GM19467 (cell line): ENCODE measurements around the gene DOK6.
"Not testable (repeated sequence)": the region's sequence is repeated elsewhere in the genome, so short reads cannot be mapped to it uniquely, and the experiment has no call there.

Experiments
- ATAC-seq: cut with Tn5 transposase; IDR thresholded peaks from one replicate; pipeline ENCODE4 v1.9.1; 2021; ENCODE audit warnings: mild to moderate bottlenecking, moderate library complexity; ENCODE audit not compliant: unreplicated experiment

The DOK6 gene

DNA sequence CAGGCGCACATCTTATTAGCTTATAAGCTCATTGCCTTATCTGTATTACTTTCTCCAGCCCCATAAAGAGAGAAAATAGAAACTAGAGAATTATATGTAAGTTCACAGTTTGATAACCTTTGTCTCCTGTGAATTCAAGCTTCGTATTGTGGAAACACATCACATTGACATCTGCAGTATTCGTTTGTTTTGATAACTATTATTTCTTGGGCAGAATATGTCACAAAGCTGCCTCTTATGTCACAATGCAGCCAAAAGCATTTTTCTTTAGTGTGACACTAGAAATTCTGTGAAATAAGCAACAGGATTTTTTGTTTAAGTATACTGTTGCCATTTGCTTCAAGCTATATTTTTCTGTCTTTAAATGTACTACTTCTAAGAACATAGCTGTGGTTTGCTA lies 221.5 kb downstream of the DOK6 start:
- ATAC-seq: no peak

DNA sequence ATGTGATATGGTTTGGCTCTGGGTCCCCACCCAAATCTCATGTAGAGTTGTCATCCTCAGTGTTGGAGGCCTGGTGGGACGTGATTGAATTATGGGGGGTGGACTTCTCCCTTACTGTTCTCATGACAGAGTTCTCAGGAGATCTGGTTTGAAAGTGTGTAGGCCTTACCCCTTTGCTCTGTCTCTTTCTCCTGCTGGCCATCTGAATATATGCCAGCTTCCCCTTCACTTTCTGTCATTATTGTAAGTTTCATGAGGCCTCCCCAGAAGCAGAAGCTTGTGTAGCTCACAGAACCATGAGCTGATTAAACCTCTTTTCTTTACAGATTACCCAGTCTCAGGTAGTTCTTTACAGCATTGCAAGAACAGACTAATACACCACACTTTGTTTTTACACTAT lies 222.3 kb downstream of the DOK6 start:
- ATAC-seq: no peak

DNA sequence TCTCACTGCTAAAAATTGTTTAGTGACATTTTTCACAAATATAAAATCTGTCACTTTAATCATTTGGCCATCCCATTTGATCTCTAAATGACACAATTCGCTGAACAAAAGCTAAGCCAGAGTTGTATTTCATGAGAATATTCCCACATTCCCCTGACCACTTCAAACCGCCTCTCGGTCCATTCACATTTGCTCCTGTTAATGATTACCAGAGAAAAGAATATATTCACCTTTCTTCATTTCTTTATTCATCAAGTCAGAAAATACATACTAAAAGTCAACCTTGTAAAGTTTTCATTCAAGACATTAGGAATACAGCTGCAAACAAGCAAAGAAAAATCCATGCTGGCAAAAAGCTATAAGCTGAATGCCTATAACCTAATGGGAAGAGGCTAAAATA lies 225.5 kb downstream of the DOK6 start:
- ATAC-seq: no peak

DNA sequence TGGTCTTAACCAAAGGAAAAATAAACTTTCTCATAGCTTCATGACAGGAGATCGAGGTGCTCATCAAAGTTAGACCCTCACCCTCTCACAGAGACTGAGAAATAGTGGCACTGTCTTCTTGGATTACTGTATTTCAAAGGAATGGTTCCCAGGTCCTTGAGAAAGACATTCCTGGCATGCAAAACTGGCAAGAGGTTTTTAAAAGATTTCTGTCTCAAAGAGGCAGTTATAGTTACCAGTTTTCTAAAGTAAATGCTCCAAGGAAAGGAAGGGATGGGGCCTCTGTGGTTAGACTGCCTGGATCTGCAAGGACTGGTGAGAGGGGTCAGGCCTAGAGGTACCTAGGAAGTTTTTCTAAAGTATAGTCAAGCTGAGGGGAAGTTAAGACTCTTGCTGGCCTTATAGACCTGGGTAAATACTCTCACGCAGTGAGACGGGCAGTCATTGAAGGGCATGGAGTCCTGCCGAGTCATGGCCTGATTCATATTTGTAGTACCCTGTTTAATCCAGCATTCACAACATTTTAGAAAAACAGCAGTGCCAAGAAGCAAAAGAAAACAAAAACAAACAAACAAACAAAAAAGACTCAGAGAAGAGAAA lies 226.1 kb downstream of the DOK6 start:
- ATAC-seq: no peak

DNA sequence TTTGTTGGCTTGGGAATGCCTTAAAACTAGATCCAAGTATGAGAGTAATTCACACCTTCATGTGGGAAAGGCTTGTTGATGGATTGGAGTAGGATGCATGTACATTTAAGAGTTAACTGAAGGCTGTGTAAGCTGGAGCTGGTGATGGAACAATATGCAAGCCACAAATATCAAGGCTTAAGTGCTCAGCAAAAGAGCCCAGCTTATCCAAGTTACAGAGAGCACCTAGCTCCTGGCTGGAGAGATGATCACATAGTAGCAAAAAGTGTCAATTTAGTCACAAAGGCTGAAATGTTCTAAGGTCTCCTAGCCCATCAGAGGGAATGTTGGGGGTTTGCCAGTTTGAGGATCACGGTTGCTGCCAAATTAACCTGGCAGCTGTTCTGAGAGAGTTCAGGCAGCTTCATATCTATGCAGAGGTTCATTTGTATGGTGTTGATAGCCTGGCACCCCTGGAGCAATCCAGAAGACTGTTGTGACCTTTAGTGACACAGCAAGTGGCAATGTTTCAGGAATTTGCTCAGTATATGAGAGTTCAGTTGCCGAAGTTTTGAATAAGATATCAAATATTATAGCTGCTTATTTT lies 228.2 kb downstream of the DOK6 start:
- no peak for ATAC-seq

DNA sequence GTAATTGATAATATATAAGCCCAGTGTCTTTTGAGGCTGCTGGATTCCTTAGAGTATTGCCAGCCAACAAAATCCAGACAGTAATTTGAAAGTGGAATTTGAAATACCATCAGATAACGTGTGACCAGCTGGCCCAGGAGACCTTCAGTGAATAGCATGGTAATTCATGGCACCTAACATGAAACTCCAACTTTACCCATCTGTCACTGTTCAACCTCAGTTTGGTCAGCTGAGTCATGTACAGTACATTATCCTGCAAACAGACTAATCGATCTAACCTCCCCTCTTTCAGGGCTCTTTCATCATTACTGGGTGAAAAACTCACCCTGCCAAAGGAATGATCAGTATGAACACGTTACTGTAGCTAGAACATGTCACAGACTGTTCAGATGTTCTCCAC lies 230.6 kb downstream of the DOK6 start:
- no peak for ATAC-seq

DNA sequence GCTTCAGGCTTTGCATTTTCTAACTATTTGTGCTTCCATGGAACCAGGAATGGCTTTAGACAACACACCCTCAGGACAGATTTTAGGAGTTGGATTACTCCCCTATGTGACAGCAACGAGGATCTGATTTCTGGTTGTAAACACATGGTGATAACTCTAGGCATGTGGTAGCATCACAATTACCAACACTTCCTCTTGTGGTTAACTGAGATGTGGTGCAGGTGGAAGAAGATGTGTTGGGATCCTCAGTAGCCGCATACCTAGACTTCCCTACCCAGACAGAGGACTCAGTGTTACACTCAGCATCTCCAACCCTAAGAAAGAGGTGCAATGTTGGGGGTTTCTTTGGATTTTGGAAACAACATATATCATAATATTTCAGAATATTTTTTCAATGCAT lies 234.8 kb downstream of the DOK6 start:
- ATAC-seq: no peak

DNA sequence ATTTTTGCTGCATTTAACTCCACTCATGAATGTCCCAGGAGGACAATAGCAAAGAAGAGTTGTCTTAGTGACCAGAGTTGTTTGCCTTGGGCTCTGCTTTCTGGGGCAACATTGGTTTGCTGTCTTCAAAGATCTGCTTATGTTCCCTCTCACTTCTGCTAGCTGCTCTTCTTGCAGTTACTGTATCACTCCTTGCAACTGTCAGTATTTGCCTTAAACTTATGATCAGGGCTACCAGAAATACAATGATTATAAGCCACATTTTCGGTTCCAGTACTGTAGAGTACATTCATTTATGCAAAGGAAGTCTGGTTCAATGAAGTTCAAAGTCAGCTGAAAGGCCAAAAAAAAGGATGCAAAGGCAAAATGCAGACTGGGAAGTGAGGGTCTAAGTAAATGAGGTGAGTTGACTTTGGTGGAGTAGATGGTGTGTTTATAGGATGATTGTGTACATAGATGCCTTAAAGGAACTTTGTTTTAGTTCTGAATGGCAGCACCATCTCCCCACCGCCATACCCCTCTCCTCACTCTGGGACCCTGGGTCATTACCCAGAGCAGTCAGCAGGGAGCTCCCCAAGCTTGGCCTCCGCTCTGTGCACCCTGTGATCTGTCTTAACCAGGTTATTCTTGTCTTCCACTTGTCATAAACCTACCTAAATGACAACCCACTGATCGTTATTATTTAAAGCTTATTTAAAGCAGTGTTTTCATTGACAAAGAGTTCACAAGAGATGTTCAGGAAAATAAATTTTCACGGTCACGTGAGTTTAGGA lies 236.0 kb downstream of the DOK6 start:
- peak; percentile 70 for ATAC-seq

DNA sequence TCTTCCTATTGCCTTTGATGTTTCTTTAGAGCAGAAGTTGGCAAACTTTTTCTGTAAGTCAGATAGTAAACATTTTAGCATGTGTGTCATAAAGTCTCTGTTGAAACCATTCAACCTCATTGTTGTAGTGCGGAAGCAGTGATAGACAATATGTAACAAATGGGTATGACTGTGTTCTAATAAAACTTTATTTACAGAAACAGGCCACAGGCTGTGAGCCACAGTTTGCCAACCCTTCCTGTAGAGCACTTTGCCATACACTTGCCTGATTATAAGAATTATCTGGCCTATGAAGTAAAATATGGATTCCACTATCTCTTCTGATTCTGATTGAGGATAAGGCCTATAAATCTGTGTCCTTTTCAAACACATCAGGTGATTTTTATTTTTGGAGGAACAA lies 237.4 kb downstream of the DOK6 start:
- ATAC-seq: no peak

DNA sequence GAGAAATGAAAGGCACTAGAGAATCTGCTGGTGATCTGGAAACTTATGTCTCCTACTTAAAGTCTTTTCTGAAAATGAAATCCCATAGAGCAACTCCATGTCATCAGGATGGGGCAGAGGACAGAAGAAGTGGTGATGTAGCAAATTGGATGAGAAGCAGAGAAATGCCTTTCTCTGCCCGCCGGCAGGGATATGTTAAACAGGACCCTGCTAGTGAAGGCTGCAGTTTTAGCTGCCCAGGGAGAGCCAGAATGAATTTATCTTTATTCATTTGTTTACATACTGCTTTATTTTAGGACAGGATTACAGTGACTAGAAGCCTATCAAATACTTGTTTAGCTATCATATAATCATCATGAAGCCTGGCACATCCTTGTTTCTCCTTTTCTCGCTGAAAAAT lies 247.0 kb downstream of the DOK6 start:
- no peak for ATAC-seq

DNA sequence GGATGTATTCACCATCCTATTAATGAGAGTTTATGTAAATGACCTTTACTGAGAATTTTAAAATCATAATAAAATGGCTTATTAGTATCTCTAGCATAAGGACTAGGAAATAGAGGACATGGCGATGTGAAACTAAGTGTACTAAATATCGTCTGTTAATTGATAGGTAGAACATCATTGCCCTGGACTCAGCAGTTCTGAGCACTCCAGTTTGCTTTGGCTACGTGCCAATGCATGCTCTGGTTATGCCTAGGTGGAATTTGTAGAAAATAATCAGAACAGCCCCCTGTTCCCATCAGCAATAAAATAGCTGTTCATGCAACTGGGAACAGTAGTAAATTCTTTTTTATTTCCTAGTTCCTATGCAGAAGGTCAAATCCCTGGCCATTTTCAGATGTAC lies 247.8 kb downstream of the DOK6 start:
- ATAC-seq: no peak

DNA sequence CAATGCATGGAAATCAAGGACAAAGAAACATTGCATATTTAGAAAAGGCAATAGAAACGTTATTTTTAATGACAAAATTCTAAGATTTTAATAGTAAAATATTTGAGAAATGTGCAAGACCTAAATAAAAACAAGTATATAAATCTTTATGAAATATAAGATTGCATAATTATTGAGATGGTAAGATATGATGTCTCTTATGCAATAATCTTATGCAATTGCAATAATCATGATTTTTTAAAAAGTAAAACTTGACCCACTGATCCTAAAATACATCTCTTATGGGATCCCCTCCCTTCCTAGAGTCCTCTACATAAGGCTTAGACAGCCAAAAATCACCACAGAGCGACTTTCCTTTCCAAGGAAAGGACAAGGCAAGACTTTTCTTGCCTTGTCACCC lies 249.0 kb downstream of the DOK6 start:
- ATAC-seq: no peak

DNA sequence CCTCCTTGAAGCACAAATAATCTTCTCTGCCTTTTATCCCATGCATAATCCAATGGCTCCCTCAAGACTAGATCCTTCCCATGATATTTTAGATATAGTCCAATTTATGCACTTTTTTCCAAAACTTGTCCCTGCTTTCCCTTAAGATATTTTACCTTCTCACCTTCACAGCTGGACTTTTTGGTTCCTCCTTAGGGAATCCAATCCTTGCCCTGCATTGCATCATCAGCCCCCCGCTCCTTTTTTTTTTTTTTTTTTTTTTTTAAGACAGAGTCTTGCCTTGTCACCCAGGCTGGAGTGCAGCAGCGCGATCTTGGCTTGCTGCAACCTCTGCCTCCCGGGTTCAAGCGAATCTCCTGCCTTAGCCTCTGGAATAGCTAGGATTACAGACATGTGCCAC lies 250.6 kb downstream of the DOK6 start:
- no peak for ATAC-seq

DNA sequence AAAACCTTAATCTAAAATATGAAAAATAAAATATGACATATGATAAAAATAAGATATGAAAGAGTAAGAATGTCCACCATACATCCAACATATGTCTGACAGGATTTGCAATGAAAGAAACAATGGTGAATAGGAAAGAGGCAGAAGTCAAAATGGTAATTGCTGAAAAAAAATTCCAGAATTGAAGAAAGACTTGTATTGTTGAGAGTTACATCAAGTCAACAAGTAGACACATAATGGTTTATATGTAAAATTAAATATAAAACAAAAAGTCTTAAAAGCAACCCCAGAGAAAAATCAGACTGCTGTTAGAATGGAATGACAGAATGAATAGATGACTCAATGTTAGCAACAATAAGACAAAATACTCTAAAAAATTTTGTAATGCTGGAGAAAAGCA lies 255.1 kb downstream of the DOK6 start:
- no peak for ATAC-seq

DNA sequence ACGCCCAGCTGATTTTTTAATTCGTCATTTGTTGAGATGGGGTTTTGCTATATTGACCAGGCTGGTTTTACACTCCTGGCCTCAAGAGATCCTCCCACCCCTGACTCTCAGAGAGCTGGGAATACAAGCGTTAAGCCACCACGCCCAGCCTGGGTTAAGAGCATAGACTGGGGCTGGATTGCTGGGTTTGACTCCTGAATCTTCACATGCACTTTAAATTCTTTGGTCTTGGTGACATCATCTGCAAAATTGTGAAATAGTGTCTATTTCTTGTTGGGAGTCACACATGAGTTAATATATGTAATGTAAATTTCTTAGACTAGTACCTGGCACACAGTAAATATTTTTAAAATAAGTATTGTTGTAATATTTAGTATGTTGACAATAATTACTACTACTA lies 257.4 kb downstream of the DOK6 start:
- no peak for ATAC-seq

DNA sequence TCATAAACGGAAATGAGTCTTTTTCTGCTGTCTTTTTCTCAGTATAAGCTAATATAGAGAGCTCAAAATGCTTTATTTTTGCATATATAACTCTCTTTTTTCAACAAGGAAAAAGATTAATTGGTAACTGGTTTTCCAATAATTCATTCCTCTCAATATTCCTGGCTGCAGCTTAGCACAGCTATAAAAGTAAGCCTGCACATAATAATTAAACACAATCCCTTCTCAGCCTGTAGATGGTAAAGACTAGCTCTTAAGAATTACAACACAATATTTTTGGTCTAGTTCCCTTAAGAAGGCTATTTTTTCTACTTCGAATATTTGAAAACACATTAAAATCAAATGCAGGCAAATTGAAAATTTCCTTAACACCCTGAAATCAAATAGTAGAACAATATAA lies 258.0 kb downstream of the DOK6 start:
- ATAC-seq: no peak

DNA sequence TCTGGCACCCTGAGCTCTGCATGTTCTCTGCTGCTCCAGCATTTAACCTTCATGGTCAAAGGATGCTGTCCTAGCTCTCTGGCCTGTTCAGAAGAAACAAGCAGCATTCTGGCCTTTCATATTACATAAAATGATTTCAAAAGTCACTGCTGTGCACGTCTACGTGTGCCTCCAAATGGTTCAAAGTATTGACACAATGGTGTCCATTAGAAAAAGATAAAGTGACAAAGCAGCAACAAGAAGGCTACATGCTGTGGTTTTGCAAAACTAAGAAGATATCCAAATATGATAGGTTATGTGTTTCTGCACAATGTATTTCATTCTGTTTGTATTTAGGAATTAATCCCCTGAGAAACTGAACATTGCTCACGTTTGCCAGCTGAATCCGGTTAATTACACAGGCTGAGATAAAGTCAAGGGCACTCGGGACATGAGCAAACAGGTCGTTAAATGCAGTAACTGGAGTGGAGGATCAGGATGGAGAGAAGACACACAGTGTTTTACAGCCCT lies 258.5 kb downstream of the DOK6 start:
- ATAC-seq: no peak

DNA sequence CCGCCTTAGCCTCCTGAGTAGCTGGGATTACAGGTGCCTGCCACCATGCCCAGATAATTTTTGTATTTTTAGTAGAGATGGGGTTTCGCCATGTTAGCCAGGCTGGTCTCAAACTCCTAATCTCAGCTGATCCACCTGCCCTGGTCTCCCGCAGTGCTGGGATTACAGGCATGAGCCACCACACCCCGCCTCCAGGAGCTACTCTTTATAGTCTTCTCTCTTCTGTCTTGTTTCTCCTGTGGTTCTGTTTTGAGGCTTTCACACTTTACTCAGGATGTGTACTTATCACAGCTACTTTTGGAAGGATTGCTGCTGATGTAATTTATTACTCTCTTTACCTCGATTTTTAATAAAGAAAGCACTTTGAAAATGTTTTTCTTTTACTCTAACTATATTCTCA lies 261.4 kb downstream of the DOK6 start:
- not testable (repeated sequence) for ATAC-seq

DNA sequence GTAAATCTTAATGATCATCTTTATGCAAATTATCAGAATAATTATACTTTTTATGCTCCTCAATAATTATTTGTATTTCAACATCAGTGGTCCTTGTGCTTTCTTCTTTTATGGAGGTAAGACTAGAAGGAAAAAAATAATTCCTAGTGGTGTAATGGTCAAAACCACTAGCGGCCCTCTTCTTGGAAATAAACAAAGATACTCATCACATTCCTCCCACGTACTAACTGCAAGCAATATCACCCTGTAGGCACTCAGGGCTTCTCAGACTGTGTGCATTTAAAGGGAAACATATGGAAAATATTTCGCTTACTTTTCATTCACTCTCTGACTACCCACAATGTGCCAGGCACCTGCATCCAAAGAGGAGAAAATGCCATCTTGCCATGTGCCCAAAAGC lies 263.7 kb downstream of the DOK6 start:
- ATAC-seq: no peak

DNA sequence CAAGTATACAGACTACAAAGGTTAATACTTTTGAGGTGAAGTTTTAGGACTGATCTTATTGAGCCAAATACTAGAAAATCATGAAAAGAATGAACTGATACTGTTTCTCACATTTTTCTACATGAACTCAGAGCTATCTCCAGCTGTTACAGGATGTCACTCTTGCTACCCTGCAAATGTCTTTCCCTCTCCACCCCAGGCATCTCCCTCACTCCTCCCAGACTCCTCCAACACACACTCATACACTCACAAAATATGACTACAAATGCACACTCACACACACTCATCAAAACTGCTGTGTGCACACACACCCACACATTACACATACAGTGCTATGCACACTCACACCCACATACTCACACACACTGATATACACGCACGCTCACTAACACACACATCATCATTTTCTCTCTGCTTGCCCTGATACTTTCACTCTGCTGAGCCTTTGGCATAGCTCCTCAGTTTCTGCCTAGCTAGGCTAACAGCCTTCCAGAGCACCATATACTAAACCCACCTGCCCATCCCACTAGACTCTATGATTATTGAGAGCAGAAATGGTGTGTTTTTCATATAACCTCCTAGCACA lies 273.7 kb downstream of the DOK6 start:
- no peak for ATAC-seq

DNA sequence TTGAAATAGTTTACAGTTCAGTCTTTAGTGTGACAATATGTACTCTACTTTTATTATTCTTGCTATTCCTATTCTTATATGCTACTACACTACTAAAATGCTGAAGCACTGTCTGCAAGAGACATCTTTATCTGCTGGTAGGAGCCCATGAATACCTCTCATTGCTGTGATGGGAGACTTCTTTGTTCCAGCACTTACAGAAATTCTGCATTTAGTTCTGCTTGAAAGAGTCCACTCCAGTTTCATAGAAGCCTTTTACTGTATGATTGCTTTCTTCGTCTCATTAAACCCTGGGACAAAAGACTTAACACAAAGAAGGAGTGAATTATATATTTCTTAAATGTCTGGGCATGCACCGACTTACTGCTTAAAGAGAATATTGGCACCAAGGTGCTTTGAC lies 274.3 kb downstream of the DOK6 start:
- no peak for ATAC-seq

DNA sequence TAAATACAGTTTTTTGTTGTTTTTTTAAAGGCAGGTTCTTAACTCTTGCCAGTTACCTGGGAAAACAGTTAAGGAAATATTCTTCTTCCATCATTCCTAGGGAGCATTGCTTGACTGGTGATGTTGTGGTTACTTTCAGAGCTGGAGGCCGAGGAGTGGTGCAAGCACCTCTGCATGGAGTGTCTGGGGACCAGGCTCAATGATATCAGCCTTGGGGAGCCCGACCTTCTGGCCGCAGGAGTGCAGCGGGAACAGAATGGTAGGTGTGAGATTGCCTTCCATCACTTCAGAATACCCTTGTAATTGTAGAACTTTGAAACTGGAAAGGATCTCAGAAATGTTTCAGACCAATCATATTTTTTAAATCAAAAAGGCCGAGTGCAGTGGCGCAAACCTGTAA lies 276.9 kb downstream of the DOK6 start:
- ATAC-seq: no peak
